ENCODE results near the gene ZNF780B. TPM values are rescaled to one million over a fixed set of nuclear protein-coding genes. Genes with fewer than 3 reads are reported as not detected.
A peak's percentile ranks its signal among the peaks of the same experiment; 100 is the strongest.

The ZNF780B gene
- total and polyA plus RNA-seq, 2 of the 8 experiments (the other 6 are each of a cell fraction or from before 2014, with no cell fraction given): 3.1 to 22.4 TPM

DNA sequence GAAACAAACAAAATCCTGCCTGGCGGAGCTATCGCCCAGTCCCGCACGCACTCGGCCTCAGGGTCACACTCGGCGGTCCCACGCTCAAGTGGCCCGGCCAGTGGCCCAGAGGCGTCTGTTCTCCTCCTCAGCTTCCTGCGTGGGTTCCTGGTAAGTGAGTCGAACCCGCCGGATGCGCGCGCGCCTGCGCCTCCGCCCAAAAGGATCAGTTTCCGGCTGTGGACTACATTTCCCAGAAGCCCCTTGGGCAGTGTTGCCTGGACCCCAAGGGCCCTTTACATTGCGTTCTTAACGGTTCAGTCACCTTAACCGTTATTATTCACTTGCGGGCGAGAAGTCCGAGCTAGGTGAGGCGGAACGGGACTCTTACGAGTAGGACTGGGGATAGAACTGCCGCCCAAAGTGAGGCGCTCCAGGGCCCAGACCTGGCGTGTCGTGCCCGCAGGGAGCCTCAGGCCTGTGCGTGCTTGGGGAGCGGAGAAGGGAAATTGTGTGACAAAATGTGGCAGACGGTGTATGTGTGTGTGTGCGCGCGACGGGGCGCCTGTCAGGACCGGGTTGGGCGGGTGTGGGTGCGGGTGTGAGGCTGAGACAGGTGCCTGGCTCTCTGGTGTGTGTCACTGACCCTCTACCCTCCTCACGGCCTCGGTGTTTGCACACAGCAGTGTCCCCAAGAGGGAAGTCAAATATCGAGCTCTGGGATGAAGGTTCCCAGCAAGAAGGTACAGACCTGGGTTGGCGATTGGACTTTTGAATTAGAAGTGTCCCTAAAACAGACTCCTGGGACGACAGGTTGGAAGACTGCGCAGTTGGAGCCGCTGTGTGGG lies 59.0 kb downstream of the ZNF780B start, which contains the start of gene ZNF546 (continued):
- TF ChIP-seq TCF12 (IDR thresholded peaks at IDR 0.05; ENCODE audit: low read depth, low read length) (peak; percentile 53; the same call in 1 of the 2 replicates), CHD1 (IDR thresholded peaks at IDR 0.05; ENCODE audit: low read depth, low read length) (no peak), RNF2 (IDR thresholded peaks at IDR 0.05; ENCODE audit: borderline replicate concordance, low read depth, low read length, missing control alignments, poor library complexity, severe bottlenecking) (no peak), GABPA (IDR thresholded peaks at IDR 0.05; ENCODE audit: borderline replicate concordance, insufficient read depth, low read length) (no peak), POLR2AphosphoS5 (IDR thresholded peaks at IDR 0.05; ENCODE audit: low read depth, low read length) (no peak), SP4 (IDR thresholded peaks at IDR 0.05; ENCODE audit: low read length) (no peak), TAF1 (IDR thresholded peaks at IDR 0.05; ENCODE audit: low read depth, low read length) (peak; percentile 60; the same call in 1 of the 2 replicates), BCL11A (IDR thresholded peaks at IDR 0.05; ENCODE audit: low read depth in 2 of 2, low read length in 2 of 2) (no peak), NRF1 (IDR thresholded peaks at IDR 0.05; ENCODE audit: low read depth, low read length) (peak; percentile 45; the same call in 1 of the 2 replicates), JUN (IDR thresholded peaks at IDR 0.05; ENCODE audit: low read depth, low read length) (no peak), SP2 (IDR thresholded peaks at IDR 0.05; ENCODE audit: low read length) (no peak), HDAC6 (IDR thresholded peaks at IDR 0.05; ENCODE audit: low read depth, low read length) (no peak), MAX (IDR thresholded peaks at IDR 0.05) (no peak), FOSL1 (IDR thresholded peaks at IDR 0.05; ENCODE audit: insufficient read depth, low read depth, low read length) (no peak), EP300 (IDR thresholded peaks at IDR 0.05; ENCODE audit: borderline replicate concordance in 1 of 2, low read depth in 2 of 2, low read length in 2 of 2) (no peak), CHD2 (IDR thresholded peaks at IDR 0.05; ENCODE audit: low read length) (0 out of 2 replicates have a peak, but pooled peaks have one; percentile 16), SIN3A (conservative IDR thresholded peaks at IDR 0.05 in 1 of 2, IDR thresholded peaks at IDR 0.05 in 1 of 2; ENCODE audit: low read depth in 1 of 2, low read length in 2 of 2) (peak in 1 of 2 experiments; percentile 38; a peak in 1 of 4 replicates), RXRA (IDR thresholded peaks at IDR 0.05; ENCODE audit: insufficient read depth, low read depth, low read length) (no peak)
- TF ChIP-seq, protein P1, sequence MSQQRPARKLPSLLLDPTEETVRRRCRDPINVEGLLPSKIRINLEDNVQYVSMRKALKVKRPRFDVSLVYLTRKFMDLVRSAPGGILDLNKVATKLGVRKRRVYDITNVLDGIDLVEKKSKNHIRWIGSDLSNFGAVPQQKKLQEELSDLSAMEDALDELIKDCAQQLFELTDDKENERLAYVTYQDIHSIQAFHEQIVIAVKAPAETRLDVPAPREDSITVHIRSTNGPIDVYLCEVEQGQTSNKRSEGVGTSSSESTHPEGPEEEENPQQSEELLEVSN (IDR thresholded peaks at IDR 0.05): no peak
- TF ChIP-seq, protein P2, sequence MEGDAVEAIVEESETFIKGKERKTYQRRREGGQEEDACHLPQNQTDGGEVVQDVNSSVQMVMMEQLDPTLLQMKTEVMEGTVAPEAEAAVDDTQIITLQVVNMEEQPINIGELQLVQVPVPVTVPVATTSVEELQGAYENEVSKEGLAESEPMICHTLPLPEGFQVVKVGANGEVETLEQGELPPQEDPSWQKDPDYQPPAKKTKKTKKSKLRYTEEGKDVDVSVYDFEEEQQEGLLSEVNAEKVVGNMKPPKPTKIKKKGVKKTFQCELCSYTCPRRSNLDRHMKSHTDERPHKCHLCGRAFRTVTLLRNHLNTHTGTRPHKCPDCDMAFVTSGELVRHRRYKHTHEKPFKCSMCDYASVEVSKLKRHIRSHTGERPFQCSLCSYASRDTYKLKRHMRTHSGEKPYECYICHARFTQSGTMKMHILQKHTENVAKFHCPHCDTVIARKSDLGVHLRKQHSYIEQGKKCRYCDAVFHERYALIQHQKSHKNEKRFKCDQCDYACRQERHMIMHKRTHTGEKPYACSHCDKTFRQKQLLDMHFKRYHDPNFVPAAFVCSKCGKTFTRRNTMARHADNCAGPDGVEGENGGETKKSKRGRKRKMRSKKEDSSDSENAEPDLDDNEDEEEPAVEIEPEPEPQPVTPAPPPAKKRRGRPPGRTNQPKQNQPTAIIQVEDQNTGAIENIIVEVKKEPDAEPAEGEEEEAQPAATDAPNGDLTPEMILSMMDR (IDR thresholded peaks at IDR 0.05; ENCODE audit: control extremely low read depth in 1 of 3, insufficient read depth in 1 of 3, low read depth in 1 of 3, low read length in 3 of 3): no peak

Data from H1 (cell line).